Activated T-helper 17 cell treated with anti-CD3 and anti-CD28 coated beads, Interleukin-2, amount 50 U/mL, for 72 hours (primary cell): ENCODE data around the gene MCCC2. TPM values are rescaled to one million over a fixed set of nuclear protein-coding genes. Genes with fewer than 3 reads are reported as not detected.
"Not testable (repeated sequence)": the region's sequence is repeated elsewhere in the genome, so short reads cannot be mapped to it uniquely, and the experiment has no call there.

Experiments
- ATAC-seq: fragments of 150-1000 bp; cut with Tn5 transposase; replicated peaks from 2 replicates; pipeline ENCODE4 v1.10.0; 2021; ENCODE audit warnings: mild to moderate bottlenecking, moderate library complexity
- H3K27ac Mint-ChIP-seq: one replicate; pipeline ENCODE4 v1.8.0; 2022; ENCODE audit warnings: mixed read lengths
- H3K27me3 Mint-ChIP-seq: one replicate; pipeline ENCODE4 v1.8.0; 2022; ENCODE audit warnings: mixed read lengths
- H3K36me3 Mint-ChIP-seq: one replicate; pipeline ENCODE4 v1.8.0; 2022; ENCODE audit warnings: low read depth, mild to moderate bottlenecking, mixed read lengths
- H3K4me1 Mint-ChIP-seq: one replicate; pipeline ENCODE4 v1.8.0; 2022; ENCODE audit warnings: mixed read lengths
- H3K4me3 Mint-ChIP-seq: one replicate; pipeline ENCODE4 v1.8.0; 2022; ENCODE audit warnings: mild to moderate bottlenecking, mixed read lengths
- H3K9me3 Mint-ChIP-seq: one replicate; pipeline ENCODE4 v1.8.0; 2022; ENCODE audit warnings: mixed read lengths
- total RNA-seq, 2 donors: library from RNA; stranded (reverse); gene quantifications; one replicate each; pipeline ENCODE4 v1.2.3, GENCODE V29; 2022

Gene MCCC2
- 10 to 100 TPM; 41.0 to 72.5 TPM for total RNA-seq

DNA sequence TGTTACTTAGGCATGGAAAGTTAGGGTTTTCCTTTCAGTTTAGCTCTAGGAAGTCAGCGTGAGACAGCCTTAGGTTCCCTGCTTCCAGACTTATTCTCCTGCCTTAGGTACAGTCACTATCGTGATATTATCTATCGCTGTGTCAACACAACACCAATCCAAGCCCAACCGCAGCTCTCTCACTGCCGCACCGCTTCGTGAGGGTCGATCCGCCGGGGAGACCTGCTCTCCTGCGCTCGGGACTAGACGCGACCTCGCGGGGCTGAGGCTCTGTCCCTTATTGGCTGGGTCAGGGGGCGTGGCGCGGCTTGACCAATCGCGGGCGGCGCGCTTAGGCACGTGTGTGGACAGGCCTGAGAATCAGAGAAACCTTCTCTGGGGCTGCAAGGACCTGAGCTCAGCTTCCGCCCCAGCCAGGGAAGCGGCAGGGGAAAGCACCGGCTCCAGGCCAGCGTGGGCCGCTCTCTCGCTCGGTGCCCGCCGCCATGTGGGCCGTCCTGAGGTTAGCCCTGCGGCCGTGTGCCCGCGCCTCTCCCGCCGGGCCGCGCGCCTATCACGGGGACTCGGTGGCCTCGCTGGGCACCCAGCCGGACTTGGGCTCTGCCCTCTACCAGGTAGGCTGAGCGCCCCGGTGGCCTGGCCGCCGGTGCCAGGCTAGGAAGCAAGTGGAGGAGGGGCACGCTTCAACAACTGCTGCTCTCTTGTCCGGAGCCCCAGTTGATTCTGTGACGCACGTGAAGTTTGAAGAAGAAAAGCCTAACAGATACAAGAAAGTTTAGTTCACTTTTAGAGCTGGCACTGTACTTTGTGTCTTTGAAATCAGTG lies at the start of gene MCCC2:
MCCC2 (plus strand) TSS at position 400 of the 825 bp plus-strand sequence; CDS start at position 486, 86 bp downstream.
- Mint-ChIP-seq H3K27me3 (no peaks in the 10 kb centered on the region), H3K4me3 (peak within 1 kb of the TSS; percentile 96), H3K36me3 (peaks cover 8% of the 10 kb centered on the region), H3K9me3 (no peaks in the 10 kb centered on the region), H3K27ac (peak within 1 kb of the TSS; percentile 98), H3K4me1 (peaks cover 26% of the 10 kb centered on the region)
- peak; percentile 98 for ATAC-seq

DNA sequence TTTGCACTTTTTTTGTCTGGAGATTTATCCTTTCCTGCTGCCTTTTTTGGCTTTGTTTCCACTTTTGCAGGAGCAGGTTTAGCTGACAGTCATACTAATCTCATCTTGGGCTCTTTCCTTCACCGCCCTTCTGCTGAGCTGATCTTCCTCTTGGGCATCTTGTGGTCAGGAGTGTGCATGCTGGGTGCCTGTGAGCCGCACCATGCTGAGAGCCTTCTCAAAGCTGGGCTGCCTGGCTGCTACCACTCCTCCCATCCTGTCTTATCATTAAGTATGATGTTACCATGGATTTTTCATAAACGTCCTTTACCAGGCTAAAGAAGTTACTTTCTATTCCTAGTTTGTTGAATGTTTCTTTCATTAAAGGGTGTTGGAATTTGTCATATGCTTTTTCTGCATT lies 49.5 kb upstream of the MCCC2 start:
- Mint-ChIP-seq H3K4me3 (no peak overlapping the region), H3K36me3 (peaks cover 97% of the 10 kb centered on the region), H3K4me1 (peaks cover 15% of the 10 kb centered on the region), H3K27me3 (no peaks in the 10 kb centered on the region), H3K9me3 (no peaks in the 10 kb centered on the region), H3K27ac (peak overlapping the region; percentile 2)
- ATAC-seq, result no peak

DNA sequence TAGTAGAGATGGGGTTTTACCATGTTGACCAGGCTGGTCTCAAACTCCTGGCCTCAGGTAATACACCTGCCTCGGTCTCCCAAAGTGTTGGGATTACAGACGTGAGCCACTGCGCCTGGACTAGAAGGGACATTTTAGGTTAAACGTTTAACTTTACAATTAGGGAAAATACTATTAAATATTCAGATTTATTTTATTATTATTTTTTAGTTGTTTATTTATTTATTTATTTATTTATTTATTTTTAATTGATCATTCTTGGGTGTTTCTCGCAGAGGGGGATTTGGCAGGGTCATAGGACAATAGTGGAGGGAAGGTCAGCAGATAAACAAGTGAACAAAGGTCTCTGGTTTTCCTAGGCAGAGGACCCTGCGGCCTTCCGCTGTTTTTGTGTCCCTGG lies 36.3 kb upstream of the MCCC2 start:
- H3K27ac Mint-ChIP-seq, H3K27me3 Mint-ChIP-seq, ATAC-seq, H3K9me3 Mint-ChIP-seq, H3K4me3 Mint-ChIP-seq, H3K4me1 Mint-ChIP-seq: not testable (repeated sequence)
- peaks cover 92% of the 10 kb centered on the region for H3K36me3 Mint-ChIP-seq

DNA sequence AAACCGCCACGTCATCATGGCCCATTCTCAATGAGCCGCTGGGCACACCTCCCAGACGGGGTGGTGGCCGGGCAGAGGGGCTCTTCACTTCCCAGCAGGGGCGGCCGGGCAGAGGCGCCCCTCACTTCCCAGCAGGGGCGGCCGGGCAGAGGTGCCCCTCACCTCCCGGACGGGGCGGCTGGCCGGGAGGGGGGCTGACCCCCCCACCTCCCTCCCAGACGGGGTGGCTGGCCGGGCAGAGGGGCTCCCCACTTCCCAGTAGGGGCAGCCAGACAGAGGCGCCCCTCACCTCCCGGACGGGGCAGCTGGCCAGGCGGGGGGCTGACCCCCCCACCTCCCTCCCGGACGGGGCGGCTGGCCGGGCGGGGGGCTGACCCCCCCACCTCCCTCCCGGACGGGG lies 35.6 kb upstream of the MCCC2 start:
- not testable (repeated sequence) for H3K27me3 Mint-ChIP-seq, H3K27ac Mint-ChIP-seq, H3K4me3 Mint-ChIP-seq, ATAC-seq, H3K9me3 Mint-ChIP-seq, H3K4me1 Mint-ChIP-seq
- H3K36me3 Mint-ChIP-seq, result peaks cover 92% of the 10 kb centered on the region

DNA sequence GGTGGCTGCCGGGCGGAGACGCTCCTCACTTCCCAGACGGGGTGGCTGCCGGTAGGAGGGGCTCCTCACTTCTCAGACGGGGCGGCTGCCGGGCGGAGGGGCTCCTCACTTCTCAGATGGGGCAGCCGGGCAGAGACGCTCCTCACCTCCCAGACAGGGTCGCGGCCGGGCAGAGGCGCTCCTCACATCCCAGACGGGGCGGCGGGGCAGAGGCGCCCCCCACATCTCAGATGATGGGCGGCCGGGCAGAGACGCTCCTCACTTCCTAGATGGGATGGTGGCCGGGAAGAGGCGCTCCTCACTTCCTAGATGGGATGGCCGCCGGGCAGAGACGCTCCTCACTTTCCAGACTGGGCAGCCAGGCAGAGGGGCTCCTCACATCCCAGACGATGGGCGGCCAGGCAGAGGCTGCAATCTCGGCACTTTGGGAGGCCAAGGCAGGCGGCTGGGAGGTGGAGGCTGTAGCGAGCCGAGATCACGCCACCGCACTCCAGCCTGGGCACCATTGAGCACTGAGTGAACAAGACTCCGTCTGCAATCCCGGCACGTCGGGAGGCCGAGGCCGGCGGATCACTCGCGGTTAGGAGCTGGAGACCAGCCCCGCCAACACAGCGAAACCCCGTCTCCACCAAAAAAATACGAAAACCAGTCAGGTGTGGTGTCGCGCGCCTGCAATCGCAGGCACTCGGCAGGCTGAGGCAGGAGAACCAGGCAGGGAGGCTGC lies 35.0 kb upstream of the MCCC2 start:
- H3K27ac Mint-ChIP-seq, H3K4me3 Mint-ChIP-seq, H3K9me3 Mint-ChIP-seq, ATAC-seq, H3K27me3 Mint-ChIP-seq, H3K4me1 Mint-ChIP-seq: not testable (repeated sequence)
- peaks cover 92% of the 10 kb centered on the region for H3K36me3 Mint-ChIP-seq

DNA sequence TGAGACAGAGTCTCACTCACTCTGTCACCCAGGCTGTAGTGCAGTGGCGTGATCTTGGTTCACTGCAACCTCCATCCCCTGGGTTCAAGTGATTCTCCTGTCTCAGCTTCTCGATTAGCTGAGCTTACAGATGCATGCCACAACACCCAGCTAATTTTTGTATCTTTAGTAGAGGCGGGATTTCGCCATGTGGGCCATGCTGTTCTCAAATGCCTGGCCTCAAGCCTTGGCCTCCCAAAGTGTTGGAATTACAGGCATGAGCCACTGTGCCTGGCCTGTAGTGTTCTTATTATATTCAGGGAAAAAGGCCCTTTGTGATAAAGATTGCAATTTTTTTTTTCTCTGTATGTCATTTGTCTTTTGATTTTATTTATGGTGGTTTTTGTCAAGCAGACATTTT lies 24.0 kb upstream of the MCCC2 start:
- ATAC-seq, result no peak
- no peak overlapping the region for H3K4me3 Mint-ChIP-seq
- no peaks in the 10 kb centered on the region for H3K4me1 Mint-ChIP-seq
- H3K27me3 Mint-ChIP-seq, result no peaks in the 10 kb centered on the region
- no peak overlapping the region for H3K27ac Mint-ChIP-seq
- no peaks in the 10 kb centered on the region for H3K9me3 Mint-ChIP-seq
- peaks cover 82% of the 10 kb centered on the region for H3K36me3 Mint-ChIP-seq

DNA sequence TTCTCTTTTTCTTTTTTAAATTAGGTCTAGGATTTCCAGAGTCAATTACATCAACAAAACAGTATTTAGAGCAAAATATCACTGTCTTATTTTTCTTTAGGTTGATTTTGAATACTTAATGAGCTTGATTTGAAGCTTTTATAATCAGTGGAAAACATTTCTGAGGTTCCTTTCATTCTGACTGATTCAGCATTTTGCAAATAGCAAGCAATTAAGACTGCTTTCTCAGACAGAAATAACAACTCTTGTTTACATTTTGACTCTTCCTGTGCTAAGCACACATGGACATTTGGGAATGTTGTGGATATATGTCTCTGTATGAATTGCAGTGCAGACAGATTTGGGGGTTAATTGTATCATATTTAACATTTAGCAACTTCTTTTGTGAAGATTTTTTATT lies 22.2 kb upstream of the MCCC2 start:
- Mint-ChIP-seq H3K27ac (no peak overlapping the region), H3K9me3 (no peaks in the 10 kb centered on the region), H3K36me3 (peaks cover 70% of the 10 kb centered on the region), H3K4me1 (no peaks in the 10 kb centered on the region), H3K27me3 (no peaks in the 10 kb centered on the region), H3K4me3 (no peak overlapping the region)
- ATAC-seq, result no peak

DNA sequence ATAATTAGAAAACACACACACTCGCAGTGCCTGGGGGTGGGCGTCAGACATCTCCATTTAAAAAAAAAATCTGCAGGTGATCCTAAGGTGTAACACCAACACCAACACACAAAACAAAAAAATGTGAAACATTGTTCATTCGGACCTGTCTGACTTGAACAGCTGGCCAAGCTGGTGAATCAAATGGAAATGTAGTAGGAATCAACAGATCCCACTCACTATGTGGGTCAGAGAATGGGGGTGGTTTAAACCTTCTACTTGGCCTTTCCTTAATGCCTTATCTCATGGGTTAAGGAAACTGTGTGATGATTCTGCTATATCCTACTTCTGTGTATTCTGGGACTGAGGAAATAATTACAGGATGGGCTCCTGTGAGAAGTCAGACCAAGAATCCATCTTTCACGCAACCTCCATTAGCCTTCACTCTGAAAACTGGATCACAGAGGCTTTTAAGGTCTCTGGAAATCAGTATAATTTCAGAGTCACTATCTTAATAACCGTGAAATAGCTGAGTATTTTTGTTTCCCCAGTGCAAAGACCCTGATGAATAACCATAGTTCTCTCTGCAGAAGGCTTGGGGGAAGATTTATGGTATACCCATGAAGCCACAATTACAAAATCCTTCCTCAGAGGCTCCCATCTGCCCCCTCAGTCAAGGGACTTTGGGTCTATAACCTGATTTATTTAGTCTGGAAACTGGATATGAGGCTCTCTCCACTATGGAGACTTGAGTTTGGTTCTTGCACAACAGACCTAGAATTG lies 17.2 kb upstream of the MCCC2 start:
- no peaks in the 10 kb centered on the region for H3K27me3 Mint-ChIP-seq
- no peaks in the 10 kb centered on the region for H3K4me1 Mint-ChIP-seq
- ATAC-seq, result no peak
- H3K27ac Mint-ChIP-seq, result no peak overlapping the region
- H3K36me3 Mint-ChIP-seq, result peaks cover 37% of the 10 kb centered on the region
- no peaks in the 10 kb centered on the region for H3K9me3 Mint-ChIP-seq
- no peak overlapping the region for H3K4me3 Mint-ChIP-seq

DNA sequence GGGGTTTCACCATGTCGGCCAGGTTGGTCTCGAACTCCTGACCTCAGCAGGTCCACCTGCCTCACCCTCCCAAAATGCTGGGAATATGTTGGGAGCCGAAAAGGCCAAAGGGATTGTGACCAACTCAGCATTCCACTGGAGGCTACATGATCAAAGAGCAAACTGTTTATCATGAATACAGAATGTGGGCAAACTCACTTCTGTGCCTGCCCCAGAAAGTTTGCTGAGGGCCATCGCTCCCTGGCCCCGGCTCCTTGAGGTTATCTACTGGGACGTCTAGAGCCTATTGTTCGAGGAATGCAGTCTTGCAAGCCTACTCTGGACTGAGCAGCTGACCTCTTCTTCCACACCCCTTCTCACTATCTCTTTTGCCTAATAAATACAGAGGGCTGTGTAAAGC lies 15.3 kb upstream of the MCCC2 start:
- not testable (repeated sequence) for H3K27me3 Mint-ChIP-seq, H3K4me3 Mint-ChIP-seq, H3K9me3 Mint-ChIP-seq, H3K27ac Mint-ChIP-seq, ATAC-seq, H3K4me1 Mint-ChIP-seq
- peaks cover 36% of the 10 kb centered on the region for H3K36me3 Mint-ChIP-seq

DNA sequence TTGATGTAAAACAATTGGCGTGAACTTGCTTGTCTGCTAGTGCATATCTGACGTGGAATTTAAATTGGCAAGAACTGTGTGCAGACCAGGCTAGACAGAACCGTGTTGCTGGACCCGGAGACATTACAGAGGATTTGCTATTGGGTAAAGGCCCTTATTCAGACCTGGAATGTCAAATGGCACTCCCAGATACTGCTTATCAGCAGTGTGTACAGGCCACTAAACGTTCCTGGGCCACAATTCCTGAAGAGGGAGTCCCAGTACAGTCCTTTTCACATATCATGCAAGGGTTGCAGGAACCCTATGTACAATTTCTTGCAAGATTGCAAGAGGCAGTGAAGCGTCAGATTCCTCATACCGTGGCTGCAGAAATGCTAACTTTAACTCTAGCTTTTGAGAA lies 13.5 kb upstream of the MCCC2 start:
- no peak overlapping the region for H3K27ac Mint-ChIP-seq
- H3K4me1 Mint-ChIP-seq, result no peaks in the 10 kb centered on the region
- no peak overlapping the region for H3K4me3 Mint-ChIP-seq
- H3K36me3 Mint-ChIP-seq, result peaks cover 44% of the 10 kb centered on the region
- no peak for ATAC-seq
- no peaks in the 10 kb centered on the region for H3K27me3 Mint-ChIP-seq
- peaks cover 3% of the 10 kb centered on the region for H3K9me3 Mint-ChIP-seq

DNA sequence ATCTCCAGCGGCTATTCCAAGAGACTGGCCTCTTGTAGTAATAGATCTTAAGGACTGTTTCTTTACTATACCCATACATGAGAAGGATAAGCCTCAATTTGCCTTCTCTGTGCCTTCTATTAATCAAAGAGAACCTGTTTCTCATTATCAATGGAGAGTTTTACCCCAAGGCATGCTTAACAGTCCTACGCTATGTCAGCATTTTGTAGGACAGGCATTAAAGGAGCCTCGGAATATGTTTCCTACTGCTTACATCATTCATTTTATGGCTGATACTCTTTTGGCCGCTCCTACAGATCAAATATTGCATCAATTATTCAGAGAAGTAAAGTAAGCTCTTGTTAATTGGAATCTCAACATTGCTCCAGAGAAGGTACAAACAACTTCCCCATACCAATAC lies 11.6 kb upstream of the MCCC2 start:
- H3K36me3 Mint-ChIP-seq, result peaks cover 42% of the 10 kb centered on the region
- not testable (repeated sequence) for H3K4me3 Mint-ChIP-seq, H3K27ac Mint-ChIP-seq, ATAC-seq, H3K9me3 Mint-ChIP-seq, H3K4me1 Mint-ChIP-seq, H3K27me3 Mint-ChIP-seq

DNA sequence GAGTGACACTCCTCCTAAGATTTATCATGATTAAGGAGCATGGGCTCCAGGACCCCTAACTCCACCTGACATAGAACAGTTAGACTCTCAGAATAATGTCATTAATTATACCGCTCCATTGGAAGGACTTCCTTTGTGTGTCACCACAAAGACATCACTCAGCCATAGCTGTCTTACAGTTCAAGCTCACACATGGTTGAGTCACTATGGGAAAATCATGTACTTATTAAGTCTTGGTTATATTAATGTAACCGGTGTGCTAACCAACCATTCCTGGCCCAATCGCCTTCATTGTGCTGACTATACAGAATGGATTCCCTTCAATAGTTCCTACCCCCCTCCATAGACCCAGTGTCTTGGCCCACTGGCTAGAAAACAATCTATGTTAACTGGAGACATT lies 10.9 kb upstream of the MCCC2 start:
- no peak overlapping the region for H3K27ac Mint-ChIP-seq
- peaks cover 42% of the 10 kb centered on the region for H3K36me3 Mint-ChIP-seq
- no peak for ATAC-seq
- H3K4me3 Mint-ChIP-seq, result no peak overlapping the region
- H3K4me1 Mint-ChIP-seq, result no peaks in the 10 kb centered on the region
- no peaks in the 10 kb centered on the region for H3K27me3 Mint-ChIP-seq
- peaks cover 3% of the 10 kb centered on the region for H3K9me3 Mint-ChIP-seq

DNA sequence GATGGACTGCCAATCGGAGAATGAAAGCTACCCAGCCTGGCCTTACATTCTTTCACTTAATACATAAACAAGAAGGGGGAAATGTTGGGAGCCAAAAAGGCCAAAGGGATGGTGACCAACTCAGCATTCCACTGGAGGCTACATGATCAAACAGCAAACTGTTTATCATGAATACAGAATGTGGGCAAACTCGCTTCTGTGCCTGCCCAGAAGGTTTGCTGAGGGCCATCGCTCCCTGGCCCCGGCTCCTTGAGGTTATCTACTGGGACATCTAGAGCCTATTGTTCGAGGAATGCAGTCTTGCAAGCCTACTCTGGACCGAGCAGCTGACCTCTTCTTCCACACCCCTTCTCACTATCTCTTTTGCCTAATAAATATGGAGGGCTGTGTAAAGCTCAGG lies 9.3 kb upstream of the MCCC2 start:
- ATAC-seq, H3K27ac Mint-ChIP-seq, H3K4me3 Mint-ChIP-seq, H3K9me3 Mint-ChIP-seq, H3K27me3 Mint-ChIP-seq, H3K4me1 Mint-ChIP-seq: not testable (repeated sequence)
- H3K36me3 Mint-ChIP-seq, result peaks cover 36% of the 10 kb centered on the region

DNA sequence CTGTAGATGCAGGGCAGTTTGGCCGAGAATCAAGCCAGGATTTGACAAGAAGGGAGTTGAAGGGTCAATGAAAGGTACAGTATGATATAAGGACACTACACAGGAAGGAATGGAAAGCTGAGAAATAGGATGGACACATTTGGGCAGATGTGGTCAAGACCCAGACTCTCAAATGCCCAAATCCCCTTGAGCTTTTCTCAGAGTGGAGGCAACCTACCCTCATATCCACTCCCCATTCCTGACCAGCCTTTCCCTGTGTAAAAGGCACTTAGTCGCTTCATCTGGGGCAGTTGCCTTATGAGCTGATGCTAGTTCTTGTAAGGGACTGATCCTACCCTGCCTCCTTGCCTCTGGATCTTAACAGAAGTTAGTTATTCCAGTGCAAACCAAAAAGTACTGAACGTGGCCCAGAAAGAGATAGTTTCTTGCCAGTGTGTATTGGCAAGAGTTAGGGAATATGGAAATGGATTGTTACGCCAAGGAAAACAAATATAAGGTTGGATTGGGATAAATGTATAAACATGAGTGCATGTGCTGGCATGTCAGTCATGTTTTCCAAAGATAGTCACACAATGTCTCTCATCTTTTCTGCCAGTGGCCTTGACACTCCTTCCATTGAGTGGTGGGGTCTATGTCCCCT lies 4.1 kb upstream of the MCCC2 start:
- Mint-ChIP-seq H3K27ac (no peak overlapping the region), H3K27me3 (no peaks in the 10 kb centered on the region), H3K36me3 (peaks cover 12% of the 10 kb centered on the region), H3K9me3 (no peaks in the 10 kb centered on the region), H3K4me1 (peaks cover 5% of the 10 kb centered on the region), H3K4me3 (no peak overlapping the region)
- ATAC-seq, result no peak
